ENCODE data around the gene FAM110D.

DNA sequence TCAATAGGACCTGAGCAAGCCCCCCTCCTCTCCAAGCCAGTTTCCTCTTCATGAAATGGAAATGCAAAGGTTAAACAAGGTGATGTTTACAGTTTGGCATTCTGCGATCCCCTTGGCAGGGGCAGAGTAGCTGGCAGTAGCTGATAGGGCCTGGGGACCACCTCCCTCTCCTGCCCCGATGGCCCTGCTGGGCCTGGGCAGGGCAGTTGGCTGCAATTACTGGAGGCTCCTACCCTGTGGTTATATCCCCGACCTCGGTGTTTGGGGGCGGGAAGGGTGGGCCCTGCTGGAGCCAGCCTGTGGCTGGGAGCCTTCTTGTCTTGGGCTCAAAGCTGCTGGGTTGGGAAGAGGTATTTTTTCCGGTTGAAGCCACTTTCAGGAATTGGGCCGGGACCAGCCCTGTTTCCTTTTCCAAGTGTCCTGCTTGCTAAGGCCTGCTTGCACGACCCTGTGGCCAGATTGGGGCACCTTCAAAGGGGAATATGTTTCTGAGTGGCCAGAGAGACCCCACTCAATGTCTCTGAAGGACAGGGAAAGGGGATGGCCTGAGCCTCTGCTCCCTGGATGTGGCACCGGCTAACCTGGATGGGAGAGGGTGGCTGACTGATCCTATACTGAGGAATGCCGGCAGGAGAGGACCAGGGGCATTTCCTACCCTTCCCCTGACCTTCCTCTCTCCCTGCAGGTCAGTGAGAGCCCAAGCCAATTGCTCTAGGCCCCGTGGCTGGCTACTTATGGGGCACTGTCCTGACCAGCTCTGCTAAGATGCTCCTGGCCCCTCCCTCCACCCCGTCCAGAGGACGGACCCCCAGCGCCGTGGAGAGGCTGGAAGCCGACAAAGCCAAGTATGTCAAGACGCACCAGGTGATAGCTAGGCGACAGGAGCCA is 1.9 kb downstream of the FAM110D start:
- TF ChIP-seq SP1 (IDR thresholded peaks at IDR 0.05) (no peak), BHLHE40 (IDR thresholded peaks at IDR 0.05; ENCODE audit: borderline replicate concordance) (no peak), LEF1 (IDR thresholded peaks at IDR 0.05; ENCODE audit: borderline replicate concordance) (no peak), FOXM1 (IDR thresholded peaks at IDR 0.05; ENCODE audit: borderline replicate concordance) (no peak)
